Glomerular visceral epithelial cell (primary cell): ENCODE results near the gene IL36B.
"Not testable (repeated sequence)": the region's sequence is repeated elsewhere in the genome, so short reads cannot be mapped to it uniquely, and the experiment has no call there.

Experiments
- DNase-seq: peaks from one replicate; pipeline ENCODE4 v3.0.0-alpha.2; 2016; ENCODE audit errors: extremely low spot score

IL36B gene

DNA sequence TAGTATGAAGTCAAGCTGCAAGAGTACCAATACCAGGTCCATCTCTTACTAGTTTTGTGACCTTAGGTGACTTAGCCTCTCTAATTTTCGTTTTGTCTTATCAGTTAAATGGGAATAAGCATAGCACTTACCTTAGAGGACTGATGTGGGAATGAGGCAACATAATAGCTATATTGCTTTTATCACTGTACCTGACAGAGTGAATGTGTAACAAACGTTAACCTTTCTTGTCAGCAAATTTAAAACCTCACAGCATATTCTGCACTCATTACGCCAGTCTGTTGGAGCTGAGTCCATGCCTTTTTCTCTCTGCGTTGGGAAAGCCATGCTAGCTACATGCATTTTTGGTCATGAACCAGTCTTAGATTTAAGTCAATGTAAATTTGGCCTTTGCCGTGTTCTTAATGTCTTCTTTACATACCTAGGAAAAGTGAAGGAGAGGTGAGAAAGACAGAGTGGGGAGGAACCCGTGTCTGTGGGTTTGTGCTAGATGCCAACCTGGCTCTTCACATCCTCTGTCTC lies at the start of gene IL36B:
IL36B (minus strand) TSS at position 472 of the 522 bp plus-strand sequence.
- DNase-seq: no peak

DNA sequence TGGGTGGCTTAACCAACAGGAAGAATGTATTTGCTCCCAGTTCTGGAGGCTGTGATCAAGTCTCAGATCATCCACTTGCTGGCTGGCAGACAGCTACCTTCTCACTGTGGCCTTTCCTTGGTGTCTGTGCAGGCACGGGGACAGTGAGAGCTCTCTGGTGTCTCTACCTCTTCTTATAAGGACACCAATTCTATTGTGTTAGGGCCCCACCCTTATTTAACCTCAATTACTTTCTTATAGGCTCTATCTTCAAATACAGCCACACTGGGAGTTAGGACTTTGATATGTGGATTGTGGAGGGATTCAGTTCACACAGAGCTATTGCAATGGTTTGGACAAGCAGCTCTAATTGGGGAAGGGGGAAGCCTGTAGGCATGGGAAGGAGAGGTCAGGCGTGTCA lies 49.5 kb upstream of the IL36B start:
- no peak for DNase-seq

DNA sequence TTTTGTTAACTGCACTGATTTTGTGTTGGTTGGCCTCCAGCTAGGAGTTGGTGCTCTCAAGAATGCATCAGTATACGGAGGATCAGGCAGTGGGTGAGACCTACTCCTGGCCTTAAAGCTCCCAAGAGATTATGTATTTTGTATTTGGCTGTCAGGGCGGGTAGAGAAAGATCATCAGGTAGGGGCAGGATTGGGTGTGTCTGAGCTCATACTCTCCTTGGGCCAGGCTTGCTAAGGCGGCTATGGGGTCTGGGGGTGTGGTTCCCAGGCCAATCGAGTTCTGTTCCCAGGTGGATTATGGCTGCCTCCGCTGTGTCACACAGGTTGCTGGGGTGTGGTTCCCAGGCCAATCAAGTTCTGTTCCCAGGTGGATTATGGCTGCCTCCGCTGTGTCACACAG lies 45.9 kb upstream of the IL36B start:
- no peak for DNase-seq

DNA sequence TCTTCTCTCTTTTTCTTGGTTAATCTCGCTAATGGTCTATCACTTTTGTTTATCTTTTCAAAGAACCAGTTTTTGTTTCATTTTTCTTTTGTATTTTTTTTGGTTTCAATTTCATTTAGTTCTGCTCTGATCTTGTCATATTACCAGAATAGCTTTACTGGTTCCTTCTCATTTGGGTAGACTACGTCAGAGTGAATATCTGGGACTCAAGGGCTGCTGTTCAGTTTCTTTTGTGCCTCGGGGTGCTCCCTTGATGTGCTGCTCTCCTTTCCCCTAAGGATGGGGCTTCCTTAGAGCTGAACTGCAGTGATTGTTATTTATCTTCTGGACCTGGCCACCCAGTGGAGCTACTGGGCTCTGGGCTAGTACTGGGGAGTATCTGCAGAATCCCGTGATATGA lies 45.4 kb upstream of the IL36B start:
- no peak for DNase-seq

DNA sequence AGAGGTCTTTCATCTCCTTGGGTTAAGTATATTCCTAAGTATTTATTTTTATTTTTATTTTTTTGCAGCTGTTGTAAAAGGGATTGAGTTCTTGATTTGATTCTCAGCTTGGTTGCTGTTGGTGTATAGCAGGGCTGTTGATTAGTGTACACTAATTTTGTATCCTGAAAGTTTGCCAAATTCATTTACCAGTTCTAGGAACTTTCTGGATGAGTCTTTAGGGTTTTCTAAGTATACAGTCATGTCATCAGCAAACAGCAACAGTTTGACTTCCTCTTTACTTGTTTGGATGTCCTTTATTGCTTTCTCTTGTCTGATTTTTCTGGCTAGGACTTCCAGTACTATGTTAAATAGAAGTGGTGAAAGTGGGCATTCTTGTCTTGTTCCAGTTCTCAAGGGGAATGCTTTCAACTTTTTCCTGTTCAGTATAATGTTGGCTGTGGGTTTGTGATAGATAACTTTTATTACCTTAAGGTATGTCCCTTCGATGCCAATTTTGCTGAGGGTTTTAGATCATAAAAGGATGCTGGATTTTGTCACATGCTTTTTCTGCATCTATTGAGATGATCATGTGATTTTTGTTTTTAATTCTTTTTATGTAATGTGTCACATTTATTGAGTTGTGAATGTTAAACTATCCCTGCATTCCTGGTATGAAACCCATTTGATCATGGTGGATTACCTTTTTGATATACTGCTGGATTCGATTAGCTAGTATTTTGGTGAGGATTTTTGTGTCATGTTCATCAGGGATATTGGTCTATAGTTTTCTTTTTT lies 44.4 kb upstream of the IL36B start:
- DNase-seq: not testable (repeated sequence)

DNA sequence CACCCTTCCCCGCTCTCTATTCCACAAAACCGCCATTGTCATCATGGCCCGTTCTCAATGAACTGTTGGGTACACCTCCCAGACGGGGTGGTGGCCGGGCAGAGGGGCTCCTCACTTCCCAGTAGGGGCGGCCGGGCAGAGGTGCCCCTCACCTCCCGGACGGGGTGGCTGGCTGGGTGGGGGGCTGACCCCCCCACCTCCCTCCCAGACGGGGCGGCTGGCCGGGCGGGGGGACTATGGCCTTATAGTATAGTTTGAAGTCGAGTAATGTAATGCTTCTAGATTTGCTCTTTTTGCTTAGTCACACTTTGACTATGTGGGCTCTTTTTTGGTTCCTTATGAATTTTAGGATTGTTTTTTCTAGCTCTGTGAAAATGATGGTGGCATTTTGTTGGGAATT lies 43.6 kb upstream of the IL36B start:
- DNase-seq: not testable (repeated sequence)

DNA sequence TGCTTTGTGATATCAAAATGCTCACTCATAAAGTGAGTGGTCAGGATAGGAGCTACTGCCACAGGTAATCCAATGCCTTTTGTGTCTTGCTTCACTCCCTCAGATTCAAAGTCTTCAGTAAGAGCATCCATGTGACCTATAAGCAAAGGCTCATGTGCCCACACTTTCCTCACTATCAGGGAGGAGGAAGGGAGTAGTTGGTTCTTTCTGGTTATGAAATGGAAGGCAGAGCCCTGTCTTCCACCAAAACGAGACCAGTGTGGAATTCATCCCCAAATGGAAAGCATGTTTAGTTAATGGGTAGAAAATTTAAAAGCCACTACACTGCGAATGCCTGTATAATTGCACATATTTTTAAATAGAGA lies 40.9 kb upstream of the IL36B start:
- DNase-seq: no peak

DNA sequence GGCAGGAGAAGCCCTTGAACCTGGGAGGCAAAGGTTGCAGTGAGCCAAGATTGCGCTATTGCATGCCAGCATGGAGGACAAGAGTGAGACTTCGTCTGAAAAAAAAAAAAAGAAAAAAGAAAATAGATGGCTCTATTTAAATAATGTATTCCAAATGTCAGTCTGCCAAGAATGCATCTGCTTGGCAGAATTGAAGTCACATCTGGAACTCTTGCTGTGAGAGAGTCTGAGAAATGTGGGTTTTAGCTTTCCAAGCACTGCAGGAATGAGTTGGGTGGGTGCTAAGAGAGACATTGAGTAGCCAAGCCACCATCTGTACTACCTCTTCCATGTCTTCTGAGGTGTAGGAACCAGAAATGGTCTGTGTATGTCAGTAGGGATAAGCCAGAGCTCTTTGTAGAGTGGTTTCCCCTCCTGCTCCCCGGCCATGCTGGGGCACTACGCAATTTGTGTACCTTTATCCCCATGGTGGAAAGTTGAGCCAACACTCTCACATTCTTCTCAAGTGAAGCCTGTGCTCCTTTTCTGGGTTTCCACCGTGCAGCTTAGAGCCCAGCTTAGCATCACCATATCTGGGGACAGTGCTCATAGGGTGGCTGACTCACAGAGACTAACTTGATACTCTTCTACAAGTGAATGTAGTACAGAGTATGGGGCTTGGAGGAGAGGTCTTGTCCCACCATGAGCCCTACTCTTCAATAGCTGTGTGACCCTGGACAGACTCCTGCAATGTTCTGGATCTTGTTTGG lies 40.4 kb upstream of the IL36B start:
- no peak for DNase-seq

DNA sequence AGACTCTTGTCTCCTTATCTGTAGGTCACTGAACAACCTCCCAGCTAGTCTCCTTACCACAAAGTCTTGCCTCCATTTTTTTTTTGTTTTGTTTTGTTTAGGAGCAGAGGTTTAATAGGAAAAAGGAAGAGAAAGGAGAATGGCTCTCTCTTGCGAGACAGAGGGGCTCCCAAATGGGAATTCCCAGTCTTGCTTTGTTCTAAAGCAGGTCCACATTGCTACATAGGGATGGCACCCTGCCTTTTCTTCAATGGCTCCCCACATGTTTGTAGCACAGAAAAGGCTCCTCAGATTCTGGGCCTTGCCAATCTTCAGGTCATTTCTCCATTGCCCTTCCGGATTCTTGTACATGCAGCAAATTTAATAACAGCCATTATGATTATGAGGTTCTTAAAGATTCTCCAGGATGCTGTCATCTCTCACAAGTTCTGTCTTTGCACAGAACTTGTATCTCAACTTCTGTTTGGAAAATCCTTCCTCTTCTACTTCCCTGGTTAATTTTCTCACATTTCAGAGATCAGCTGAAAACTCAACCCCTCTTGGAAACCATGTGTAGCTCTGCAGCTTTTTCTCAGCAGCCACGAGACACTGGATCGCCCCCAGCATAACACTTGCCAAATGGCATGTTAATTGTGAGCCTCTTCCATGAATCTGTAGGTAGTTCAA lies 38.7 kb upstream of the IL36B start:
- DNase-seq: no peak

DNA sequence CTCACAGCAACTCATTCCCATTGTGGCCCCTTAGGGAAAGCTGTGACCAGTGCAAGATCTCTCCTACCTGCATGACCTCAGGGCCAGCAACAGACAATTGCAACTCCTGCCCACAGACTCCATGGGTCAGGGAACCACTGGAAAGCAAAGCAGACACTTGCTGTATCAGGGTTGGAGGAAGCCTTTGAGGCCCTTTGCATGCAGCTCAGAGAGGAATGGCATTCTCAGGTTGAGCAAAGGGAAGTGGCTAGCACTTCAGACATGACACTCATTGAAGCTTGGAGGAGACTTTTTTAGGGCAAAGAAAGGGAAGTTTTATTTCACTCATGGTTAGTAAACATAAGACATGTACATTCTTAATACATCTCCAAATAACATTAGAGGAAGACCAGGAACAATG lies 37.2 kb upstream of the IL36B start:
- DNase-seq: no peak

DNA sequence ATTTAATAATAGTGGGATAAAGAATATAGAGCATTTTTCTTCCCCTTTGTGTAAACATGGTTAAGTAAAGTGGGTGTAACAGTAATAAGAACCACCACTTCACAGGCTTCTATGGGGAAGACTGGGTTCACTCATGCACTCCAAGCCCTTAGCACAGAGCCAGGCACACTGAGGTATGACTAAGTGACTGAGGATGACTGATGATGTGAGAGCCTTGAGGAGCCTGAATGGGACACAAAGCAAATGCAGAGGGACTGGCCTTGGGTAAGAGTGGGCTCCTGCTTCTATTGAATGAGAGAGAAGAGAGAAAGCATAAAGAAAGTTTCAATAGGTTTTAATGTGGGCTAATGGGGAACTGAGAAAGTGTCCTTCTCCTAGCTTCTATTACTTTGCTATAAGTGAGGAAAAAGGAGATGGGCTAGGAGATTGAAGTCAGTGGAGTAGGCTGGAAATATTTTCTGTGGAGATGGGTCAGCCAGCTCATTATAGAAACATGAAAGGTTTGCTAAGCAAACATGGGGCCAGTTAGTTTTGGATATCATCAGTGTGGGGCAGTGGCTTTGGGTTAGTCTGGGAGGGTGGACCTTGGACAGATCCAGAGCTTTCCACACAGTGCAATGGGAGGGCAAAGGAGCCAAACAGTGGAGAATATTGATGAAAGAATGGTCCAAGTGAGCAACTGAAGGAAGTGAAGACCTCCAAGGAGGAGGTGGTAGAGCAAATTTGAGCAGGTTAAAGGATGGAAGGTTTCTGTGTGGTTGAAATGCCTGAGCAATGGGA lies 35.7 kb upstream of the IL36B start:
- DNase-seq: no peak

DNA sequence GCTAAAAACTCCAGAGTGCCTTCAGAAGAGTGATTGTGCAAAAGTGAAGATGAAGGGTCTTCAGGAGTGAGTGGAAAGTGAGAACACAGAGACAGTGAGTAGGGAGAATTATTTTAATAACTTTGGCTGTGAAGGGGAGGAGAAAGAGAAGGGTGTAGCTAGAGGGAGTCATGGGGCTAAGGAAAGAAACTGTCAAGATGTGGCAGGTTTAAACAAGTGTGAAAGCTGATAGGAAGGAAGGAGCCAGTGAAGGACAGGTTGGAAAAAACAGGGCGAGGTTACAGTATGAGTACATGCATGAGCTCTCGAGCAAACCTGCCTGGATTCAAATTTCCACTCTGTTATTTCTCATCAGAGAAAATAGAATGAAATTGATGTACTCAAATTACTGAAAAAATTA lies 32.9 kb upstream of the IL36B start:
- no peak for DNase-seq

DNA sequence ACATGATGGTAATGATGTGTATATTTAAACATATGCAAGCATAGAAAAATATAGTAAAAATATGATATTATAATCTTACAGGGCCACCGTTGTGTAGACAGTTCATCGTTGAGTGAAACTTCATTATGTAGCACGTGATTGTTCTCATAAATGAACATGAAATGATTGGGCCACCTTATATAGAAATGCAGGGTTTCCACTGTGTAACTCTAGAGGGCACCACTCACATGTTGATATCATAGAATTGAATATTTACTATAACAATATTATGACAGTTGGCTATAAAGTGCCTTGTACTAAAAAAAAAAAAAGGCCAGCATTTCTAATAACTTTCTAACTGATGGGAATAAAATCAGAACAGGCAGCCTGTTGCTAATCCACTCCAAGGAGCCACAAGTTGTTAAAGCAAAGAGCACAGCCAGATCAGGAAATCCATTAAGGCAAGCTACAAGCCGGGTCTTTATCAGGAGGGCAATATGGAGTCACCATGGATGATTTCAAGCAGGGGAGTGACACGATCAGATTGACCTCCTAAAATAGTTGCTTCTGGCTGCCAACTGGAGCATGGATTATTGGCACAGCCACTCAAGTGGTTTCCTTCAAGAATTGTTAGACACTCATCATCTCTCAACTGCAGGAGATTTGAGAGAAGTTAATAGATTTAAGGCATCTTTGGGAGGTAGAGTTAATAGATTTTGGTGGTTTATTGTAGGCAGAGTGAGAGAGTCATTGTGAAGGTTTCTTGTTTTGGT lies 31.8 kb upstream of the IL36B start:
- no peak for DNase-seq

DNA sequence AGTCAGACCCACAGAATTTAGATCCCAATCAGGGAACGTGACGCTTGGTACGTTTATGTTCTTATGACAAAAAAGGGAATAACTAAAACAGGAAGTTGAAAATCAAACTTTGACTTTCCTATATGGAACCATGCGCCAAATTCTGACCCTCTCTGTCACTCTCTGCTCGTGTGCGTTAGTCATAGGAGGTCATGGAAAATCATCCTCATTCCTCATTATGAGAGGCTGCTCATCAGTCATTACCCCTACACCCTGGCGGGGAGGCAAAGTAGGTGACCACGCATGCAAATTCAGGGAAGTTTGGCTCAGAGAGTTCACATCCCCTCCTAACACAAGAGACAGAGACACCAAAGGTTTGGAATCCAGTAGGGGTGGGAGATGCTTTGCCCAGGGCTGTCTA lies 30.6 kb upstream of the IL36B start:
- DNase-seq: no peak

DNA sequence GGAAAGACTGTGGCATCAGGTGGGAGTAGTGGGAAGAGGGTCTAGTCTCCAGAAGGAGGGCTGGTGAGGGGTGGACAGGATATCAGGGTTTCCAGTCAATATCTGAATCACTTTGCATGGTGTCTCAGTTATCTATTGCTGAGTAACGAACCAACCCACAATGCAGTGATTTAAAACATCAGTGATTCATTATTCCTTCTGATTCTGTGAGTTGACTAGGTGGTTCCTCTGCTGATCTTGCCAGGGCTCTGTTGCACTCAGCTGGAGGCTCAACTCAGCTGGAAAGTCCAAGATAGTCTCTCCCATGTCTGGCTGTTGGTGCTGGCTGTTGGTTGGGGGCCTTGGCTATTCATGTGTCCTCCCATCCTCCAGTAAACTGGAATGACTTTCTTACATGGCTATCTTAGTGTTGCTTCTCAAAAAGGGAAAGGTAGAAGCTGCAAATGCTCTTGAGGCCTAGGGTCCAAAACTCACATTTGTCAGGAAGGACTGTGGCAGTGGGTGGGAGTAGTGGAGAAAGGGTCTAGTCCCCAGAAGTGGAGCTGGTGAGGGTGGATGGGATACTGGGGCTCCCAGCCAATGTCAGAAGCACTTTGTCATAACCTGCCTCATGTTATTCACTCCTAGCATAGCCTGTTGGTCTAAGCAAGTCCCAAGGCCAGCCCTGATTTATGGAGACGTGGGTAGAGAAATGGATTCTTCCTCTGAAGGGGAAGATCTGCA lies 29.0 kb upstream of the IL36B start:
- no peak for DNase-seq

DNA sequence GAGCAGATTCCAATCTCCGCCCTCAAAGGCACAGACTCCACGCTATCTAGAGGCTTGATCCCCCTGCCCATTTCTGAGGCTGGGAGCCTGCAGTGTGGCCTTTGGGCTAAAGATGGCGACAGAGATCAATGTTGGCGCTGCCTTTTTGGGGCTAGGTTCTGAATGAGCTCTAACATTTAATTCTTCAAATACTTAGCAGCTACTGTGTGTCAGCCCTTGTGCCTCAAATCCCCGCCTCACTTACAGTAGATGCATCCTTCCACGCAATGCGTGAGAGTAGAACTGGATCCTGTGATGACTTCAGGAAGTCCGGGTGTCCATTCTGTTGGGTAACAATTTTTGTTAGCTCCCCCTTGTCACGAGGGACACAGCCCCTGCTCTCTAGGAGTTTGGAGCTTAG lies 27.5 kb upstream of the IL36B start:
- DNase-seq: peak; percentile 23

DNA sequence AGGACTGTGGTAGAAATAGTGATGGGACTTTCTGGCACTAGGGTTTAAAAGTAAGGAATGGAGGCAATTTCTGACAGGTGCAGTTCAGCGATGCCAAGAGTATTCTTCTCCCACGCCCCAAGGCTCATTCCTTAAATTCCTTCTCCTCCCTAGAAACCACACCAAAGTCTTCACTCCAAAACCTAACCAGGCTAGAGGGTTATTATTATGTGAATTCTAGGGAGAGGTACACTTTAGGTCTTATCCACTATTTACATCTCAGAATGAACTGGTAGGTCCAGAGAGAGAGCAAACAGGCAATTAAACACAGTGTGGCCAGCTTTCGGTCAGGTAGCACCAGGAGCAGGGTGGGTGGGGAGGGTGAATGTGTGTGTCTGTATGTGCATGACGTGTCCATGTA lies 26.5 kb upstream of the IL36B start:
- DNase-seq: peak; percentile 40

DNA sequence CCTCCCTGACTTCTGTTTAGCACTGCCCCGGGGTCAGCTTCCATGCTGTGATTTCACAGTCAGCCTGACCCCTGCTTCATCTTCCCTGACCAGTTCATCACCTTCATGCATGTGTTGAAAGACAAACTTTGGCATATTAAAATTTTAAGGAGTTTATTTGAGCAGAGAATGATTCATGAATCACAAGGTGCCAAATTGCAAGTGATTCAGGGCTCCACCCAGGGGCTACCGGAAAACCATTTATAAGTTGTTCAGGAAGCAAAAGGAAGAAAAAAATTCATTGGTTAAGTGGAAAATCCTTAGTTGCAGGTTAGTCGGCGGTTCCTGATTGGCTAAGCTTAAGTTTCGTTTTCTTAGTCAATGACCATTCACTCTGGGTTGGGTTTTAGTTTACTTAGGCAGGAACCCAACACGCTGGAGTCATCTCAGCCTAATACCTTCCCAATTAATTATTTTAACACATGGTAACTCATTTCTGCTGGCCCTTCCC lies 25.7 kb upstream of the IL36B start:
- DNase-seq: peak; percentile 52

DNA sequence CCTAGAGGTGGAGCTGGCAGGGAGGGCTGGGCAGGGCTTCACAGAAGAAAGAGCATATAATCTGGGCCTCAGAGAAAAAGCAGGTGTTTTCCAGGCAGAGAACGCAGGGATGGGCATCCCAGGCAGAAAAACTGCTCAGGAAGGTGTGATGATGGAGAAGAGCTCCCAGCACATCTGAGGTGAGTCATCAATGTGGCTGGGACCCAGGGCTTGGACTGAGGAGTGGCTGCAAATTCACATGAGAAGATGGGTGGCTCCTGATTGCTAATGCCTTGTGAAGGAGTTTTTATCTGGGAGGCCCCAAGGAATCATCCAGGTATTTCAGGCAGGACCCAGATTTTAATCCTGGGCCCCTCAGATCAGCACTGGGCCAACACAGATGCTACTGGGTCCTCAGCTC lies 25.3 kb upstream of the IL36B start:
- DNase-seq: peak; percentile 55

DNA sequence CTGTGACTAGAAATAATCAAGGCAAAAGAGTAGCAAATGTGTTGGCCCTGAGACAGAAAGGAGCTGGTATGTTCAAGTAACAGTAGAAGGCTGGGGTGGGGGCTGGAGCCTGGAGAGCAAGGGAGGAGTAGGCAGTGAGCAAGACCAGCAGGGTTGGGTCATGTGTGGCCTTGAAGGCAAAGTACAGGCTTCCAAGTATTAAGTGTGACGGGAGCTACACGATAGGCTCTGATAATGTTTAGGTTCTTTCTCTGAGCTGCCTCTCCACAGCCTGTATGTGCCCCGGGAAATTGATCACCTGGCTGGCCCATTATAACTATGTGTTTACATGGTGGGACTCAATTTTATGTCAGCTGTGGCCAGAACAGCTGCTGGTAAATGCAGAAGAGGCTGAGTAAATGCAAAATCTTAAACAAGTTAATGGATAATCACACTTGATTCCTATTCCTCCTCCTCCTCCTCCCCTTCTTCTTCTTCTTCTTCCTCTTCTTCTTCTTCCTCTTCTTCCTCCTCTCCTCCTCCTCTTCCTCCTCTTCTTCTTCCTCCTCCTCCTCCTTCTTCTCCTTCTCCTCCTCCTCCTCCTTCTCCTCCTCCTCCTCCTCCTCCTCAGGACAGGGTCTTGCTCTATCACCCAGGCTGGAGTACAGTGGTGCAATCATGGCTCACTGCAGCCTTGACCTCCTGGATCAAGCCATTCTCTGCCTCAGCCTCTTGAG lies 24.4 kb upstream of the IL36B start:
- no peak for DNase-seq
